NCI-H1694 treated with DMSO at 0.1 percent for 48 hours (cell line): ENCODE results near the gene IL1RAPL2.
"Not testable (repeated sequence)": the region's sequence is repeated elsewhere in the genome, so short reads cannot be mapped to it uniquely, and the experiment has no call there.

Source experiments
- DNase-seq: peaks from one replicate; lab custom pipeline; 2025; lab: John Stamatoyannopoulos, UW

IL1RAPL2 gene

GRCh38 chrX:105173071-105173470, 607.1 kb downstream of the IL1RAPL2 start:
- DNase-seq, result no peak

GRCh38 chrX:105179644-105180043, 613.6 kb downstream of the IL1RAPL2 start:
- DNase-seq, result no peak

- DNase-seq, result no peak
These were observed 623.1 kb downstream of the IL1RAPL2 start for GRCh38 chrX:105189093-105189492.

- DNase-seq, result no peak
These were observed 624.4 kb downstream of the IL1RAPL2 start for GRCh38 chrX:105190252-105190853.

- no peak for DNase-seq
These were observed 625.9 kb downstream of the IL1RAPL2 start for GRCh38 chrX:105191878-105192277.

- no peak for DNase-seq
These were observed 643.4 kb downstream of the IL1RAPL2 start for GRCh38 chrX:105209406-105209805.

- DNase-seq, result no peak
These were observed 644.3 kb downstream of the IL1RAPL2 start for GRCh38 chrX:105210258-105210657.

- DNase-seq, result no peak
These were observed 645.1 kb downstream of the IL1RAPL2 start for GRCh38 chrX:105211066-105211575.

GRCh38 chrX:105219454-105220401, 653.7 kb downstream of the IL1RAPL2 start:
- DNase-seq, result no peak

GRCh38 chrX:105220636-105221035, 654.6 kb downstream of the IL1RAPL2 start, which contains the start of gene TEX13A:
TEX13A (minus strand) TSS chrX:105220694; CDS start chrX:105220397, 297 bp downstream.
- no peak for DNase-seq

GRCh38 chrX:105221374-105221773, 655.4 kb downstream of the IL1RAPL2 start:
- no peak for DNase-seq

- DNase-seq, result no peak
These were observed 660.5 kb downstream of the IL1RAPL2 start for GRCh38 chrX:105226499-105226898.

GRCh38 chrX:105228602-105229001, 662.6 kb downstream of the IL1RAPL2 start:
- DNase-seq, result no peak

GRCh38 chrX:105229146-105229545, 663.1 kb downstream of the IL1RAPL2 start:
- no peak for DNase-seq

- not testable (repeated sequence) for DNase-seq
These were observed 671.4 kb downstream of the IL1RAPL2 start for GRCh38 chrX:105237407-105237806.

- no peak for DNase-seq
These were observed 675.1 kb downstream of the IL1RAPL2 start for GRCh38 chrX:105241056-105241455.

GRCh38 chrX:105260291-105261043, 694.5 kb downstream of the IL1RAPL2 start:
- DNase-seq, result no peak

- DNase-seq, result no peak
These were observed 697.2 kb downstream of the IL1RAPL2 start for GRCh38 chrX:105263171-105263570.

- DNase-seq, result no peak
These were observed 697.8 kb downstream of the IL1RAPL2 start for GRCh38 chrX:105263801-105264200.

GRCh38 chrX:105265093-105265492, 699.1 kb downstream of the IL1RAPL2 start:
- no peak for DNase-seq

GRCh38 chrX:105266456-105266855, 700.5 kb downstream of the IL1RAPL2 start:
- DNase-seq, result no peak

- DNase-seq, result no peak
These were observed 701.2 kb downstream of the IL1RAPL2 start for GRCh38 chrX:105267167-105267566.
